Measurements from ENCODE around the gene PRXL2A.

PRXL2A gene

DNA sequence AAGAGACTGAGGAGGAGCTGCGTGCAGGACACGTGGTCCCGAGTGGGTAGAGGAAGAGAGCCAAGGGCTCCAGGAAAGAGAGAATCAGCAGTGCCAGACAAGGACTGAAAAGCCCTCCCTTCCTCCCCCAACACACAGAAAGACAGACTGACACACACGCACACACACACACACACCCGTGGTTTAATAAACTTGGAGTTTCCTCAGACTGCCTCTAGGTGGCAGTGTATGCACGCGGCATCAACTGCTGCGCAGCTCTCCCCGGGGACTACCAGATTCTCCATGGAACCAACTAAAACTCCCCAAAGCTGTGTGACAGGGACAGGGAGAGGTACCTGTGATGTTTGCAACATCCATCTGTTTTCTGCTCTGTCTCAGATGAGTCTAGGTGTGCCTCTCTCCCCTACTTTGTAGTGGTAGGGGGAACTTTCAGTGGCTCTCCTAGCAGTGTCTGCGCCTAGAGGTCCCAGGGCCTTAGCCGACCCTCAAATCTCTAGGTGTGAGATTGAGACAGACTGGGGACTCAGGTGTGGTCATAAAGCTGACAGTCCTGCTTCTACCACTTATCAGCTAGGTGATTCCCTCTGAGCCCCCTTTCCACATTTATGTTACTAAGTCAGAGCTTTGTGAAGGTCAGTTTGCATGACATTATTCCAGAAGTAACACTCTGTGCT lies 36.4 kb downstream of the PRXL2A start:
- TF ChIP-seq CTCF (conservative IDR thresholded peaks at IDR 0.05), result peak; percentile 94
- H3K27ac ChIP-seq, result peak overlapping the region; percentile 38; the same call in 1 of the 2 replicates

DNA sequence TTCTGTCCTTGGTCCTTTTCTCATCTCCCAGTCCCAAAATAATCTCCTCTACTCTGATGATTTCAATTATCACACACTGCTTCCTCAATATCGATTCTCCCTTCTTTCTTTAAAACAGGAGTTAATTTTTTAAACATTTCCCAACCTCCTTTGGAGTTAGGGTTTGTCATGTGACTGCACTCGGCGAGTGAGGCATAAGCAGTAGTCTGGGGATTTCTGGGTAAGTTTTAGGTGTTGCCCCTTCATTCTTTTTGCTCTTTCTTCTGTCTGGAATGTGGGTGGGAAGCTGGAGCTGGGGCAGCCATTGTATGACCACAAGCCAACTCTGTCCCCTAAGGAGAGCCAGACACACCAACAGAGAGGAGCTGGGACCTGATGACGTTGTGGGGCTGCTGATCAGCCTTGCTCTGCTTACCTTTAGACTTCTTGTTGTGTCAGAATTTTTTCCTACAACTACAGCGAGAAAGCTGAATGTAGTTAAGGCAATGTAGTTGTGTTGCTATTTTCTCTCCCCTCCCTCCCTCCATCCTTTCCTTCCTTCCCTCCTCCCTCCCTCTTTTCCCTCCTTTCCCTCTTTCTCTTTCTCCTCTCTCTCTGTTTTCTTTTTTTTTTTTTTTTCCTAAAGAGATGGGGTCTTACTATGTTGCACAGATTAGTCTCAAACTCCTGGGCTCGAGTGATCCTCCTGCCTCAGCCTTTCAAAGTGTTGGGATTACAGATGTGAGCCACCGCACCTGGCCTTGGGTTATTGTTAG lies 39.3 kb downstream of the PRXL2A start:
- H3K27ac ChIP-seq, result no peak overlapping the region
- no peak for TF ChIP-seq CTCF (conservative IDR thresholded peaks at IDR 0.05)

DNA sequence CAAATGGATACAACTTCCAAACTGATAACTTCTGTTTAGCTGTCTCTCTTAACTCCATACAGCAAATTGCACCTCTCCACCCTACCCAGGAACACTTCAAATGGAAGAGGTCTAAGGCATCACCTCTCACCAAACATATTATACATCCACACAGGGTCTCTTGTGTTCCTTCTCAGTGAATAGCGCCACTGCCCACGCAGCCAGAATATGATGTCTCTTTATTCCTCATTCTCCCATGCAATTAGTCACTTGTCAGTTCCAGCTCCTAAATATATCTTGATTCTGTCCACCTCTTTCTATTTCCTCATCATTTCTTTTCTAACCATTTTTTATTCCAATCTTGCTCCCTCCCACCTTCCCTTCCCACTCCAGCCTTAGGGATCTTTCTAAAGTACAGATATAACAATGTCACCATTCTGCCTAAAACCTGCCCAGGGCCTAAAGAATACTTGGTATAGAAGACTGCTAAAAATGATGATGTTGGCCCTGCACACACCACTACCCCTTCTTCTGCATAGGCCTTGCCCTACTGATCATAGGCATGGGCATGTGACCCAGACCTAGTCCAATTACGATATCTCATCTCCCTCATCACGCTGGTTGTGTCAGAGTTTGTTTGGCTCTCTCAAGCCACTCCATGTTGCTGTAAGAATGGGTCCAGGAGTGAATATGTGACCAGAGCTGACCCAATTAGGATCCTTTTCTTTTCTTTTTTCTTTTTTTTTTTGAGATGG lies 40.0 kb downstream of the PRXL2A start:
- TF ChIP-seq CTCF (conservative IDR thresholded peaks at IDR 0.05), result no peak
- no peak overlapping the region for H3K27ac ChIP-seq

DNA sequence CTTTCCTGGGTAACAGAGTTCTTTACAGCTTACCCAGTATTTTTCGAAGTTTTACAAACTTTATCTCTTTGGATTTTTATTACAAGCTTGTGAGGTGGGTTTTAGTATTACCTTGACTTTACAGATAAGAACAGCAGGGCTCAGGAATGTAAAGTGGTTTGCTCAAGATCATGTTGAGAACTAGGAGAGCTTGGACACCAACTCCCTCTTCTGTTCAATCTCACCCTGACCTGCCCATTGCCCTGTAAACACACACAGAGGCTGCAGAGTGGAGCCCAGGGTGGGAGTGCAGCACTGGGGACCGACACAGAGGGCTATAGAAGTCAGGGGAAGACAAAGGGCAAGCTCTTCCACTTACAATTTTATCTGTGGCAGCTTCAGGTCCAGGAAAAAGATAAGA lies 41.2 kb downstream of the PRXL2A start:
- TF ChIP-seq CTCF (conservative IDR thresholded peaks at IDR 0.05), result no peak
- no peak overlapping the region for H3K27ac ChIP-seq

GRCh38 chr10:80451132-80451531 lies 42.8 kb downstream of the PRXL2A start:
- no peak overlapping the region for H3K27ac ChIP-seq
- no peak for TF ChIP-seq CTCF (conservative IDR thresholded peaks at IDR 0.05)

DNA sequence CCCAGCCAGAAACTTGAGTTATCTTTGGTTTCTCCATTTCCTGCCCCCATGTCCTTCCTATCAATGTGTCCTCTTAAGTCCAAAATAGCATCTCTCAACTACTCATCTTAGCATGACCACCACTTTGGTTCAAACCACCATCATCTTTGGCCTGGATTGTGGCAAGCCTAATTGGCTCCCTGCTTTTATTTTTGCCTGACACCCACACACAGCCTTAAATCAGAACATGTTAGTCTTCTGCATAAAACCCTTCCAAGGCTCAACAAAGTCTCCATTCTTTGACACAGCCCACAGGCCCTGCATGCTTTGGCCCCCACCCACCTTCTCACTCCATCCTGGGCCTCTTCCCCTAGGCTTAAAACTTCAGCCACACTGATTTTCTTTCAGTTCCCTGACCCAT lies 43.7 kb downstream of the PRXL2A start:
- no peak for TF ChIP-seq CTCF (conservative IDR thresholded peaks at IDR 0.05)
- peak overlapping the region; percentile 99 for H3K27ac ChIP-seq

DNA sequence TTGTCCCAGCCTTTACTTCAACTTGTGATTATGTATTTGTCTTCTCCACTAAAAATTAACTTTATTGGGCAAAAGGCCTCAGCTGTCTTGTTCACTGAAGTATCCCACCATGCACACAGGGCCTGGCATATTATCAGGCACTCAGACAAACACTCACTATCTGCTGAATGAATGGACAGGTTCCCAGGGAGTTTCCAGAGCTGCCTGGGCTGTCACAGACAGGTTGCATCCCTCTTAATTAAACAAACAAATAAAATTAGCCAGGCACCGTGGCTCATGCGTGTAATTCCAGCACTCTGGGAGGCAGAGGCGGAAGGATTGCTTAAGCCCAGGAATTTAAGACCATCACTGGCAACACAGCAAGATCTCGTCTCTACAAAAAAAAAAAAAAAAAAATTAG lies 44.3 kb downstream of the PRXL2A start:
- TF ChIP-seq CTCF (conservative IDR thresholded peaks at IDR 0.05), result no peak
- H3K27ac ChIP-seq, result peak overlapping the region; percentile 99

All from VCaP (cell line).